ENCODE results near the gene IMMP2L.
"Not testable (repeated sequence)": the region's sequence is repeated elsewhere in the genome, so short reads cannot be mapped to it uniquely, and the experiment has no call there.

The IMMP2L gene

DNA sequence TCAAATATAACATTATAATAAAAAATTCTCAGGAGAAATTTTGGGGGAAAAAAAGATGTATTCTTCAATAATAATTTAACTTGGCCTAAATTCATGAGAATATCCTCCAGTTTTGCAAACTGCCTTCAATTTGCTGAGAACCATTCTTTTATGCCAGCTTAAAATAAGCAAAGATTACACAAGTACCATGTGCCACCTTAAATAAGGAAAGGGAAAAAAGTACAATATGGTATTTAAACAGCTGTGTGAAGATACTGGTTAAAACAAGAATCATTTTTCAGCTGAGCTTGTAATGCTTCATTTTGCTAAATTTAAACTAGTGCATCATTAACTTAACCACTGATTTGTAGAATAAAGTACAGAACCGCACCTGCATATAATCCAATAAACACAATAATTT, 253.6 kb downstream of the IMMP2L start:
- TF ChIP-seq JUND (IDR thresholded peaks at IDR 0.05; ENCODE audit: low read depth) = no peak
- DNase-seq (ENCODE audit: low read depth in 1 of 2, low spot score in 1 of 2) = no peak
- in situ Hi-C loops (cut with HindIII; ENCODE audit: low pct_unique_long_range_greater_than_20kb, low sequenced_read_pairs) = no loop called here

DNA sequence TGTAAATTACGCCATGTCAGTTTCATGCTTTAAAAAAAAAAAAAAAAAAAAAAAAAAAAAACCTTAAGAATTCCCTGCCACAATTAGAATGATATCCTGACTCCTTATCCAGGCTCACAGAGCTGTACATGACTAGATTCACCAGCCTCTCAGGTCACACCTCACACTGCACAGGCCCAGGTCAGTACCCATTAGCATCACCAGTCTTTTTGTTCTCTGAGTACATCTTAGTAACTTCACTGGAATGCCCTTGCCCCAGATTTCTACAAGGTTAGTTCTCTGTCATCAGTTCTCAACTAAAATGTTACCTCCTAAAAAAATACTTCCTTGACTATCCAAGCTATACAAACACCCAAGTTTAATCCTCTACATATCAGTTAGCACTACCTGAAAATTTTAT, 260.4 kb downstream of the IMMP2L start:
- no peak for DNase-seq (ENCODE audit: low read depth in 1 of 2, low spot score in 1 of 2)
- in situ Hi-C loops (cut with HindIII; ENCODE audit: low pct_unique_long_range_greater_than_20kb, low sequenced_read_pairs) = no loop called here
- no peak for TF ChIP-seq JUND (IDR thresholded peaks at IDR 0.05; ENCODE audit: low read depth)

- no peak for TF ChIP-seq JUND (IDR thresholded peaks at IDR 0.05; ENCODE audit: low read depth)
- in situ Hi-C loops (cut with HindIII; ENCODE audit: low pct_unique_long_range_greater_than_20kb, low sequenced_read_pairs) = no loop called here
- no peak for DNase-seq (ENCODE audit: low read depth in 1 of 2, low spot score in 1 of 2)
Measured at GRCh38 chr7:111294494-111294893, 267.8 kb downstream of the IMMP2L start.

DNA sequence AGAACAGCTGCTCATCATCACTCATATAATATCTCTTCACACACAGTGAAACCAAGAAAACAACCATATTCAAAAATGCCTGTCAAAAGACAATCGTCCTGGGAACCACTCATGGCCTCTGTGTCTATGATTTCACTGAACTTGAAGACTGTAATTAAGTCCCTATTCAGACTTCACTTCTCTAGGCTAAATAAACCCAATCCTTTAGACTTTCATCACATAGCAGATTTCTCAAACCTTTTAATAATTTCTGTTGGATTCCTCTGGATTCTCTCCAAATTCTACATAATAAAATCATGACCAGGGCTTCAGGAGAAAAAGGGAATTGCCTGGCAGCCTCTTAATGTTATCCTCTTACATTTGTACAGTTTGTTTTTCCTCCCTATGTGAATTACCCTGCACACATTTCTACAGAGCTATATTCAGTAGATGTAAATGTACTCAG, 270.2 kb downstream of the IMMP2L start:
- TF ChIP-seq JUND (IDR thresholded peaks at IDR 0.05; ENCODE audit: low read depth) = no peak
- in situ Hi-C loops (cut with HindIII; ENCODE audit: low pct_unique_long_range_greater_than_20kb, low sequenced_read_pairs) = no loop called here
- no peak for DNase-seq (ENCODE audit: low read depth in 1 of 2, low spot score in 1 of 2)

DNA sequence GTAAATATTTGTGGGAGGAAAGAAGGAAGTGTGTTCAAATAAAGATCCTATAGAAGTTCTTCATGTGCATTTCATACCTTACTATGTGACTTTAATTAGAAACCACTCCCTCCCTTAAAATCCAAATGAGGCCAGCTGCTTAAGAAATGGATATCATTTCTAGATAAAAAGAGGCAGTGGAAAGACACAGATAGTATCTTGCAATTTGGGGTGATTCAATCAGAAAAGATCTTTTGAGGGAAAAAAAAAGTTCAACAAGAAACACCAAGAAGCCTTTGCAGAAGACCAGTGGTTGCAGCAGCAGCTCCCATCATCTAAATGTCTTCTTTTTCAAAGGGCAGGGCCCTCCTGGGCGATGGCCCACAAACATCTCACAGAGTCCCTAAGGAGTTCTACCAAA, 271.3 kb downstream of the IMMP2L start:
- DNase-seq (ENCODE audit: low read depth in 1 of 2, low spot score in 1 of 2) = no peak
- TF ChIP-seq JUND (IDR thresholded peaks at IDR 0.05; ENCODE audit: low read depth) = no peak
- in situ Hi-C loops (cut with HindIII; ENCODE audit: low pct_unique_long_range_greater_than_20kb, low sequenced_read_pairs) = no loop called here

DNA sequence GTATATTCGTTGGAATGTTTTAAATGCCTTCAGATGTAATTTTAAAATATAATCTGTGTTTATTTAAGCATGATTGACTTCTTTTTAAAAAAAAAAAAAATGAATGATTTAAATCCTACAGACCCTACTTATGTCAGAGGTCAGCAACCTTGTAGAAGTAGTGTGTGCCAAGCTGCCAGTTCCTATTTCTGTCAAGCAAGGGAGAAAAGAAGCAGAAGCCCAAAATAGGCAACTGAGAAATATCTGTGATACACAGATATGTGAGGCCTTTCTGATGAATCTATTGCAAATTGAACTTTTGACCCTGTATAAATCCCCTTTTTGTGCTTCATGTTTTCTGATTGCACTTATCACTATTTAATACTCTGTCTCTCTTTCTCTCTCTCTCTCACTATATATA, 271.9 kb downstream of the IMMP2L start:
- DNase-seq (ENCODE audit: low read depth in 1 of 2, low spot score in 1 of 2) = no peak
- no peak for TF ChIP-seq JUND (IDR thresholded peaks at IDR 0.05; ENCODE audit: low read depth)
- in situ Hi-C loops (cut with HindIII; ENCODE audit: low pct_unique_long_range_greater_than_20kb, low sequenced_read_pairs) = no loop called here

DNA sequence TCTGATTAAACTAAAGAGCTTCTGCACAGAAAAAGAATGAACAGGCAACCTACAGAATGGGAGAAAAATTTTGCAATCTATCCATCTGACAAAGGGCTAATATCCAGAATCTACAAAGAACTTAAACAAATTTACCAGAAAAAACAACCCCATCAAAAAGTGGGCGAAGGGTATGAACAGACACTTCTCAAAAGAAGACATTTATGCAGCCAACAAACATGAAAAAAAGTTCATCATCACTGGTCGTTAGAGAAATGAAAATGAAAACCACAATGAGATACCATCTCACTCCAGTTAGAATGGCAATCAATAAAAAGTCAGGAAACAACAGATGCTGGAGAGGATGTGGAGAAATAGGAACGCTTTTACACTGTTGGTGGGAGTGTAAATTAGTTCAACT, 273.9 kb downstream of the IMMP2L start:
- DNase-seq (ENCODE audit: low read depth in 1 of 2, low spot score in 1 of 2); in situ Hi-C loops (cut with HindIII; ENCODE audit: low pct_unique_long_range_greater_than_20kb, low sequenced_read_pairs): not testable (repeated sequence)

DNA sequence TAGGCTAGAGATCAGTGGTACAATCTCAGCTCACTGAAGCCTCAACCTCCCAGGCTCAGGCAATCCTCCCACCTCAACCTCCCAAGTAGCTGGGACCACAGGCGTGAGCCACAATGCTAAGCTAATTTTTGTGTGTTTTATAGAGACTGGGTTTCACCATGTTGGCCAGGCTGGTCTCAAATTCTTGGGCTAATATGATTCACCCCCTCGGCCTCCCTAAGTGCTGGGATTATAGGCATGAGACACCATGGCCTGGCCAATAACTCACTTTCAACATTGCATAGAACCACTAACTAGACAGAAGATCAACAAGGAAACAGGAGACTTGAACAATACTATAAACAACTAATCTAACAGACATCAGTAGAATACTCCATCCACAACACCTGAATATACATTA, 279.7 kb downstream of the IMMP2L start:
- in situ Hi-C loops (cut with HindIII; ENCODE audit: low pct_unique_long_range_greater_than_20kb, low sequenced_read_pairs) = no loop called here
- no peak for DNase-seq (ENCODE audit: low read depth in 1 of 2, low spot score in 1 of 2)
- no peak for TF ChIP-seq JUND (IDR thresholded peaks at IDR 0.05; ENCODE audit: low read depth)

- DNase-seq (ENCODE audit: low read depth in 1 of 2, low spot score in 1 of 2) = no peak
- no peak for TF ChIP-seq JUND (IDR thresholded peaks at IDR 0.05; ENCODE audit: low read depth)
- in situ Hi-C loops (cut with HindIII; ENCODE audit: low pct_unique_long_range_greater_than_20kb, low sequenced_read_pairs) = no loop called here
Measured at GRCh38 chr7:111274857-111275256, 287.4 kb downstream of the IMMP2L start.

GRCh38 chr7:111272092-111272491, 290.2 kb downstream of the IMMP2L start:
- in situ Hi-C loops (cut with HindIII; ENCODE audit: low pct_unique_long_range_greater_than_20kb, low sequenced_read_pairs) = no loop called here
- DNase-seq (ENCODE audit: low read depth in 1 of 2, low spot score in 1 of 2) = no peak
- TF ChIP-seq JUND (IDR thresholded peaks at IDR 0.05; ENCODE audit: low read depth) = no peak

DNA sequence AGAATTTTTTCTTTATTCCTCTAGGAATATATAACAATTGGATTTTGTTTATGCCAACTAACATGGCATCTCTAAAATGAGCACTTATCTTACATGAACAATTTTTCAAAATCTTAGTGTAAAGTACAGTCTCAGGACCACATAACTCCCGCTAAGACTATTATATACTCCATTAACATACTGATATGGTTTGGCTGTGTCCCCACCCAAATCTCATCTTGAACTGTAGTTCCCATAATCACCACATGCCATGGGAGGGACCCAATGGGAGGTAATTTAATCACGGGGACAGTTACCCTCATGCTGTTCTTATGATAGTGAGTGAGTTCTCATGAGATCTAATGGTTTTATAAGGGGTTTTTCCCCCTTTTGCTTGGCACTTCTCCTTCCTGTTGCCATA, 291.5 kb downstream of the IMMP2L start:
- DNase-seq (ENCODE audit: low read depth in 1 of 2, low spot score in 1 of 2); in situ Hi-C loops (cut with HindIII; ENCODE audit: low pct_unique_long_range_greater_than_20kb, low sequenced_read_pairs): not testable (repeated sequence)

GRCh38 chr7:111268941-111269340, 293.4 kb downstream of the IMMP2L start:
- in situ Hi-C loops (cut with HindIII; ENCODE audit: low pct_unique_long_range_greater_than_20kb, low sequenced_read_pairs) = no loop called here
- DNase-seq (ENCODE audit: low read depth in 1 of 2, low spot score in 1 of 2) = no peak
- TF ChIP-seq JUND (IDR thresholded peaks at IDR 0.05; ENCODE audit: low read depth) = no peak

DNA sequence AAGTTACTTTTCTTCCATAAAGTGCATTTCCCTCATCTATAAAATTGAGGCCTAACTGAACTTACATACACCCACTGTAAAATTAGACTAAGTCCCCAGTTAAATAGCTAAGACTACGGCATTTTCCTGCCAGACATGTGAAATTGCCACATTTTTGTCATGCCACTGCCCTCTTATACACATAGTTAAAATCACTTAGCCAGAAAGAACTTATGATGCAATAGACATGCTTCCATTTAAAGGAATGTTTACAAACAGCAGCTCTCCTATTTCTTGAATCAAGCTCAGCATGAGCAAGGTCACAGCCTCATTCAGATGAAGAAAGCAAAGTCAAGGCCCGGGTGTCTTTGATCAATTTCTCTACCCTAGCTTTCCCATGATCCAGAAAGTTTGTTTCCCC, 295.7 kb downstream of the IMMP2L start:
- peak in 1 of 2 experiments; percentile 1 for DNase-seq (ENCODE audit: low read depth in 1 of 2, low spot score in 1 of 2)
- no peak for TF ChIP-seq JUND (IDR thresholded peaks at IDR 0.05; ENCODE audit: low read depth)
- in situ Hi-C loops (cut with HindIII; ENCODE audit: low pct_unique_long_range_greater_than_20kb, low sequenced_read_pairs) = no loop called here

- DNase-seq (ENCODE audit: low read depth in 1 of 2, low spot score in 1 of 2) = no peak
- TF ChIP-seq JUND (IDR thresholded peaks at IDR 0.05; ENCODE audit: low read depth) = no peak
- in situ Hi-C loops (cut with HindIII; ENCODE audit: low pct_unique_long_range_greater_than_20kb, low sequenced_read_pairs) = no loop called here
Measured at GRCh38 chr7:111265394-111265793, 296.9 kb downstream of the IMMP2L start.

DNA sequence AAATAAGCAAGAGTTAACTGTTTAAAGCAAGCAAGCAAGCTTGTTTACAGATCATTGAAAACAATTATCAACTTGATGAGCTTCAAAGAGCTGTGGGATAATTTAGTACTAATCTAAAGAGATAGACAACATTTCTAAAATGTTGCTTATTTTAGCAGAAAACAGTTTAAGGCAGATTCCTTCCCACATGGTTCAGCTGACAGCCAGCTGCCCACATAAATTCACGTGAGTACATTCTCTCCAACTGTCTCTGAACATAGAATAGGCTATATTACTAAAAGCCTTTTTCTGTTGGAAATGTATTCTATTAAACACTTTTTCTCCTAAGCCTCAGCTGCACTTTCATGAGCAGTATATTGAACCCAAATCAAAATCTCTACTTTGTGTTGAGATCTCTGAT, 297.3 kb downstream of the IMMP2L start:
- TF ChIP-seq JUND (IDR thresholded peaks at IDR 0.05; ENCODE audit: low read depth) = no peak
- in situ Hi-C loops (cut with HindIII; ENCODE audit: low pct_unique_long_range_greater_than_20kb, low sequenced_read_pairs) = no loop called here
- DNase-seq (ENCODE audit: low read depth in 1 of 2, low spot score in 1 of 2) = no peak
